ENCODE data around the gene DGKB.

Gene DGKB

DNA sequence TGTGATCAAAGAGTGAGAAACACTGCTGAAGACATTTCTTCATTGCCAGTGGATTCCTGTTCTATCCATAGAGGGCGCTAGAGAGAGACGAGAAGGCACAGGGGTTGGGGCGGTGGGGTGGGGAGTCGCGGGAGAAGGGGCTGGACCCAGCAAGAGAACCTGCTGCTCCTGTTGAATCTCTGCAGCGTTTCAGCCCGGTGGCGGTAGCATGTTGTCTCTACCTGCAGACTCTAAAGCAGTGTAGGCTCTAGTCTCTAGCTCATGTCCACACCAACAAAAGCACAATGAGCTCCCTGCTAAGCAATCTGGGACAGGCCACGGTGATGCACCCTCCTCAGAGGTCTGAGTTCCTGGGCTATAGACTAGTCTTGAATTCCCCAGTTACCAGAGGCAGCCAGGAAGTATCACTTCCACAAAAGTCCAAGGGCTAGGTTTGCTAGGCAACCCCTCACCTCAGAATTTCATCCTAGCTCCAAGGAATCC is 167.7 kb downstream of the DGKB start:
- TF ChIP-seq, protein P1, sequence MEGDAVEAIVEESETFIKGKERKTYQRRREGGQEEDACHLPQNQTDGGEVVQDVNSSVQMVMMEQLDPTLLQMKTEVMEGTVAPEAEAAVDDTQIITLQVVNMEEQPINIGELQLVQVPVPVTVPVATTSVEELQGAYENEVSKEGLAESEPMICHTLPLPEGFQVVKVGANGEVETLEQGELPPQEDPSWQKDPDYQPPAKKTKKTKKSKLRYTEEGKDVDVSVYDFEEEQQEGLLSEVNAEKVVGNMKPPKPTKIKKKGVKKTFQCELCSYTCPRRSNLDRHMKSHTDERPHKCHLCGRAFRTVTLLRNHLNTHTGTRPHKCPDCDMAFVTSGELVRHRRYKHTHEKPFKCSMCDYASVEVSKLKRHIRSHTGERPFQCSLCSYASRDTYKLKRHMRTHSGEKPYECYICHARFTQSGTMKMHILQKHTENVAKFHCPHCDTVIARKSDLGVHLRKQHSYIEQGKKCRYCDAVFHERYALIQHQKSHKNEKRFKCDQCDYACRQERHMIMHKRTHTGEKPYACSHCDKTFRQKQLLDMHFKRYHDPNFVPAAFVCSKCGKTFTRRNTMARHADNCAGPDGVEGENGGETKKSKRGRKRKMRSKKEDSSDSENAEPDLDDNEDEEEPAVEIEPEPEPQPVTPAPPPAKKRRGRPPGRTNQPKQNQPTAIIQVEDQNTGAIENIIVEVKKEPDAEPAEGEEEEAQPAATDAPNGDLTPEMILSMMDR (IDR thresholded peaks at IDR 0.05; ENCODE audit: low read depth, low read length, missing control alignments), result peak; percentile 40
- no peak overlapping the region for H3K4me3 ChIP-seq (replicated peaks; ENCODE audit: low read depth, low read length)
- no peak for DNase-seq (ENCODE audit: extremely low read depth, low read depth)

DNA sequence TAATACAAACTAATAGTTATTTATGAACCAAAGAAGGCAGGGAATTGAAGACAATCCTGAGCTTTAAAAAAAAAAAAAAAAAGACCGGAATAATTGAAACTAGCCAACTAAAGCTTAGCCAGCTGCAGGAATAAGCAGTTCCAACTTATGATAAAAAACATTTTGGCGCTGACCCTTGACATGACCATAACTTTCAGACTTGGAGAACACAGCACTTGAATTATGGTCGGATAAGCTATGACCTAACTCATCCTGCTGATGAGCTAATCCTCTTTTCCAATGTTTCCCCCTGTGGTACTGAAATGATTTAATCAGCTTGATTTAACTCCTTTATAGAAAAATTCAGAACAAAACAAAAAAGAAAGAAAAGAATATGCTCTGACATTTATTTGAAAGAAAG is 181.8 kb downstream of the DGKB start:
- no peak overlapping the region for H3K4me3 ChIP-seq (replicated peaks; ENCODE audit: low read depth, low read length)
- TF ChIP-seq, protein P1 (IDR thresholded peaks at IDR 0.05; ENCODE audit: low read depth, low read length, missing control alignments), result no peak

GRCh38 chr7:14717816-14718215 is 184.7 kb downstream of the DGKB start:
- TF ChIP-seq, protein P1 (IDR thresholded peaks at IDR 0.05; ENCODE audit: low read depth, low read length, missing control alignments), result no peak
- H3K4me3 ChIP-seq (replicated peaks; ENCODE audit: low read depth, low read length), result no peak overlapping the region
- no peak for DNase-seq (ENCODE audit: extremely low read depth, low read depth)

More for the DNA sequence above, 181.8 kb downstream of the DGKB start:
- no peak for DNase-seq (ENCODE audit: extremely low read depth, low read depth)

- H3K4me3 ChIP-seq (replicated peaks; ENCODE audit: low read depth, low read length), result no peak overlapping the region
- TF ChIP-seq, protein P1 (IDR thresholded peaks at IDR 0.05; ENCODE audit: low read depth, low read length, missing control alignments), result no peak
- DNase-seq (ENCODE audit: extremely low read depth, low read depth), result no peak
Observed at GRCh38 chr7:14717169-14717568, 185.4 kb downstream of the DGKB start.

DNA sequence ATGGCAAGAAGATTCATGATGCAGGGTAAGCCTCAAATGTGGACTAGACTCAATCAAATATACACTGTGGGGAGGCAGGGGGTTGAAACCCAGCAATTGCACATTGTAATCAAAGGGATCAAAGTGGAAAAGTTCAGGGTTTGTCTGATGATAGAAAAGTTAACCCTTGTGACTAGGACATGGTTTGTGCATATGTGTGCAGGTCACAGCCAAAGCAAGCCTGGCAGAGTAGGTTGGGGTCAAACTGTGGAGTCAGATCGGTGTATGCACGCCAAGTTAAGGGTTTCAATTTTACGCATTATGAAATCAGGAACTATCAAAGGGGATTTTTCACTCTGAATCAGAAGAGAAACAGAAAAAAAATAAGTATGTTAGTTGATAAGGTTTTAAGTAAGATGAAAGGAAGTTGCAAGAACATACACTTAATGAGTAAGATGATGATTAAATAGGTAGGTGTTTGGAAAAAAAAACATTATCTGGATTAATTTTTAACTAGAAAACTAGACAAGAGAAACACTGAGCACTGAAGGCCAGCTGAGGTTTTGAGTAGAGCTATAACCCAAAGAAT is 188.3 kb downstream of the DGKB start:
- no peak overlapping the region for H3K4me3 ChIP-seq (replicated peaks; ENCODE audit: low read depth, low read length)
- DNase-seq (ENCODE audit: extremely low read depth, low read depth), result no peak

GRCh38 chr7:14698239-14698638 is 204.3 kb downstream of the DGKB start:
- no peak for DNase-seq (ENCODE audit: extremely low read depth, low read depth)
- TF ChIP-seq, protein P1 (IDR thresholded peaks at IDR 0.05; ENCODE audit: low read depth, low read length, missing control alignments), result no peak
- no peak overlapping the region for H3K4me3 ChIP-seq (replicated peaks; ENCODE audit: low read depth, low read length)

More for the DNA sequence above, 188.3 kb downstream of the DGKB start:
- TF ChIP-seq, protein P1 (IDR thresholded peaks at IDR 0.05; ENCODE audit: low read depth, low read length, missing control alignments), result no peak

DNA sequence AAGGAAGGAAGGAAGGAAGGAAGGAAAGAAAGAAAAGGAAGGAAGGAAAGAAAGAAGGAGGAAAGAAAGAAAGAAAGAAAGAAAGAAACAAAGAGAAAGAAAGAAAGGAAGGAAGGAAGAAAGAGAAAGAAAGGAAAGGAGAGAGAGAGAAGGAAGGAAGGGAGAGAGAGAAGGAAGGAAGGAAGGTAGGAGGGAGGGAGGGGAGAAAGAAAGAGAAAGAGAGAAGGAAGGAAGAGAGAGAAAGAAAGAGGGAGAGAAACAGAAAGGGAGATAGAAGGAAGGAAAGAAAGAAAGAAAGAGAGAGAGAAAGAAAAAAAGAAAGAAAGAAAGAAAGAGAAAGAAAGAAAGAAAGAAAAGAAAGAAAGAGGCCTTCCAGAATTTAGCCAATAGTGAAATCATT is 204.9 kb downstream of the DGKB start:
- TF ChIP-seq, protein P1 (IDR thresholded peaks at IDR 0.05; ENCODE audit: low read depth, low read length, missing control alignments), result no peak
- H3K4me3 ChIP-seq (replicated peaks; ENCODE audit: low read depth, low read length), result no peak overlapping the region

More for the DNA sequence above, 204.9 kb downstream of the DGKB start:
- DNase-seq (ENCODE audit: extremely low read depth, low read depth), result no peak
